Tibial nerve (tissue), 3 donors: ENCODE data around the gene OTOS.

Source experiments
- CTCF ChIP-seq, 5 experiments: fragments of 200-600 bp in 3 of 5; fragments of 450-650 bp in 2 of 5; sonication (generic) in 3 of 5; IDR thresholded peaks; one replicate each; pipeline ENCODE4 v1.5.1; 2016 to 2019; ENCODE audit warnings: antibody characterized with exemption in 5 of 5, mild to moderate bottlenecking in 3 of 5, moderate library complexity in 2 of 5
- POLR2A ChIP-seq, 2 donors: fragments of 450-650 bp; IDR thresholded peaks; one replicate each; pipeline ENCODE4 v1.6.1; 2017; ENCODE audit warnings: antibody characterized with exemption in 2 of 2, mild to moderate bottlenecking in 2 of 2, moderate library complexity in 2 of 2

DNA sequence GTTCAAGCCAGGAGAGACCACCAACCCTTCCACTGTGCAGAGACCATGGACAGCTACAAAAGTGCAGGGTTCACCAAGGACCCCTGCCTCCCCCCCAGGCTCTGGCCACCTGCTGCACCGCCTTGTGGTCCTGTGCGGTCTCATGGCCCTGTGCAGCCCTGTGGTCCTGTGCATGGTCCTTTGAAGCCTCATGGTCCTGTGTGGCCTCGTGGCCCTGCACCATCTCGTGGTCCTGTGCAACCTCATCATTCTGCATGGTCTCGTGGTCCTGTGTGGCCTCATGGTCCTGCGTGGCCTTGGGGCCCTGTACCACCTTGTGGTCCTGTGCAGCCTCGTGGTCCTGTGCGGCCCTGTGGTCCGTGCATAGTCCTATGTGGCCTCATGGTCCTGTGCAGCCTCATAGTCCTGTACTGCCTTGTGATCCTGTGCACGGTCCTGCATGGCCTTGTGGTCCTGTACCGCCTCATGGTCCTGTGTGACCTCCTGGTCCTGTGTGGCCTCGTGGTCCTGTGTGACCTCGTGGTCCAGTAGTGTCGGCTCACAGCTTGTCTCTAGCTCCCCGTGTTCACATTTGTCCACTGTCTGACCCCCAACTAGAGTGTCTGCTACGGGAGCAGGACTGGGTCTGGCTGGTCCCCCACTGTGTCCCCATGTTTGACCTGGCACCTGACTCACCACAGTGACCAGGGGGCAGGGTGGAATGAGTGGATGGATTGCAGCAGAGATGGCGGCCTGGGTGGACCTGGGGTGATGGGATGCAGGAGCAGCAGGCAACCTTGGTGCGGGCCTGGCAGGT, 20.0 kb upstream of the OTOS start:
- TF ChIP-seq CTCF (IDR thresholded peaks at IDR 0.05) (no peak), POLR2A (IDR thresholded peaks at IDR 0.05) (no peak)
